GM21360 (cell line): ENCODE results near the gene WDR54.
A peak's percentile ranks its signal among the peaks of the same experiment; 100 is the strongest.

Experiments used
- ATAC-seq: cut with Tn5 transposase; IDR thresholded peaks from one replicate; pipeline ENCODE4 v1.9.1; 2021; ENCODE audit warnings: mild to moderate bottlenecking, moderate library complexity; ENCODE audit not compliant: unreplicated experiment

WDR54 gene, protein sequence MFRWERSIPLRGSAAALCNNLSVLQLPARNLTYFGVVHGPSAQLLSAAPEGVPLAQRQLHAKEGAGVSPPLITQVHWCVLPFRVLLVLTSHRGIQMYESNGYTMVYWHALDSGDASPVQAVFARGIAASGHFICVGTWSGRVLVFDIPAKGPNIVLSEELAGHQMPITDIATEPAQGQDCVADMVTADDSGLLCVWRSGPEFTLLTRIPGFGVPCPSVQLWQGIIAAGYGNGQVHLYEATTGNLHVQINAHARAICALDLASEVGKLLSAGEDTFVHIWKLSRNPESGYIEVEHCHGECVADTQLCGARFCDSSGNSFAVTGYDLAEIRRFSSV

DNA sequence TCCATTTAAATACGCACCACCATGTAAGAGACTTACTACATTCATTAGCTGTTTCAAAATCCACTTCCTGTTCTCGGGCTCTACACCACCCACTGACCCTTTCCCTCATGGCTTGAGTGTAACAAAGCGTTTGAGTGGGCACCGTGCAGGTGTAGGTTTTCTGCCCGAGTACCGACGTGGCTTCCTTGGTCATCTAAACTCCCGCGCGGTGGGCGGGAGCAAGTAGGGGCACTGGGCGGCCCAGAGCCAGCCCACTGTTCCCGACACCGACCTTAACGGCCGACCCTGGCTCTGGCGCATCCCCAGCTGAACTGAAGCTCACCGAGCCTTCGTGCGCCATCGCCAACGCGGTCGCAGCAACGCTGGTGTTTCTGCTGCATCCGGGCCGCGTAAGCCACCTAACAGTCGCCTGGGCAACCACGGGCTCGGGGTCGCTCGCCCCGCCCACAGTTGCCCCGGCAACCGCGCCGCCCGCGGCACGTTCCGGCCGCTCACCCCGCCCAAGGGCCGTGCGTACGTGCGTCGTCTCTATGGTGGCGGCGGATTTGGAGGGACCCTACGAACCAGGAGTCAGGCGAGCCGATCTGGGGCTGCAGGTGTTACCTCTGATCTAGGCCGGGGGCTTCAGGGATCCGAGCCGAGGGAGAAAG is at the start of gene WDR54, which contains the start of gene C2orf81:
TSS of gene WDR54 (plus strand) at position 510 of the 650 bp plus-strand sequence. CDS start 424 bp downstream, outside the sequence.
TSS of gene C2orf81 (minus strand) at position 399 of the 650 bp plus-strand sequence. CDS start at position 340, 59 bp downstream.
- ATAC-seq: peak; percentile 80

DNA sequence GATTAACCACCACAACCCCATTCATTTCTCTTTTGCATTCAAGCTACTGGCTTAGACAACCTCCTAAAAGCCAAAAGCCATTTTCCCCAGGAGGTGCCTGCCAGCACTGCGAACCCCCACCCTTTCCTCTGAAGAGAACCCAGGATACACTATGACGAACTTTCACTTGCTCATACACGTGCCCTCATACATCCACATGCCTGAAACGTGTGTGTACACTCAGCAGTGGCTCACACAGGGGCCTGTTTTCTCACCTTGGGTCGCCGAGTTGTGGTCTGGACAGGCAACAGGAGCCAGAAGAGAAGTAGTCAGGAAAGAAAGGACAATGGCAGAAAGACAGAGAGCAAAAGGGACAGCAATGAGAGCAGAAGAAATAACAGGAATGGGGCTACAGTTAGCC is 48.9 kb upstream of the WDR54 start:
- ATAC-seq: no peak

DNA sequence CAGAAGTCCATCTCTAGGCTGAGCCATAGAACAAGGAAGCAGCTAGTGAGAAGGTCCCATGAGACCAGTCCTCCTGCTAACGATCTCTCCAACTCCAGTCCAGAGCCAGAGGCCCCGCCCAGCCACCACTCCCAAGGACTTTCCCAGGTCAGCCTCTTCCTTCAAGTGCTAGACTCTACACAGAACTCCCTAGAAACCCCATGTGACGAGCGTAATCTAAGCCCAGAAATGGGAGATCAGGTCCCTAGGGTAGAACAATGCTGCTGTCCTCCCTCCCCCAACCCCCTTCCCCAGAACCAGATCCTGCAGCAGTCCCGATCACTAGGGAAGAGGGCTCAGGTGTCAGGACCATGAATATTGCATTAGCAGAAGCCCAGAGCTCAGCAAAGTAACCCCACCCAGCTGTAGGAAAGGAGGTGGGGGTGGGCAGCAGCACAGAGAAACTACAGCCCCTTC is 48.3 kb upstream of the WDR54 start:
- ATAC-seq: no peak

DNA sequence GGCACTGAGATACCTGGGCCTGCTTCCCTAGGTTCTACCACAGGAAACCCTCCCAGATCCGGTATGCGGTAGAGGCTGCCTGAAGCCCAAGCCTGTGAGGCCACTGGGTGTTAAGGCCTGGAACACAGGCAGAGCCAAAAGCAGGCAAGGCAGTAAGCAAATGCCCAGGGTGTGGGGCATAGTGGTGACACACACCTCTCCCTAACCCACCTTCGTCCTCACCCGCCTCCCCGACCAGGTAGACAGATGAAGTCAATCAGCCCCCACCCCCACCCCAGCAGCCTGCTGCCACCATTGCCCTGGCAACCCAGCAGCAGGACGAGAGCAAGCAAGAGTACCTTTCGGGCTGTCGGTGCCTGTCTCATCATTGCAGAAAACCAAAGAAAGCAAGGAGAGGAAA is 47.5 kb upstream of the WDR54 start:
- ATAC-seq: no peak

DNA sequence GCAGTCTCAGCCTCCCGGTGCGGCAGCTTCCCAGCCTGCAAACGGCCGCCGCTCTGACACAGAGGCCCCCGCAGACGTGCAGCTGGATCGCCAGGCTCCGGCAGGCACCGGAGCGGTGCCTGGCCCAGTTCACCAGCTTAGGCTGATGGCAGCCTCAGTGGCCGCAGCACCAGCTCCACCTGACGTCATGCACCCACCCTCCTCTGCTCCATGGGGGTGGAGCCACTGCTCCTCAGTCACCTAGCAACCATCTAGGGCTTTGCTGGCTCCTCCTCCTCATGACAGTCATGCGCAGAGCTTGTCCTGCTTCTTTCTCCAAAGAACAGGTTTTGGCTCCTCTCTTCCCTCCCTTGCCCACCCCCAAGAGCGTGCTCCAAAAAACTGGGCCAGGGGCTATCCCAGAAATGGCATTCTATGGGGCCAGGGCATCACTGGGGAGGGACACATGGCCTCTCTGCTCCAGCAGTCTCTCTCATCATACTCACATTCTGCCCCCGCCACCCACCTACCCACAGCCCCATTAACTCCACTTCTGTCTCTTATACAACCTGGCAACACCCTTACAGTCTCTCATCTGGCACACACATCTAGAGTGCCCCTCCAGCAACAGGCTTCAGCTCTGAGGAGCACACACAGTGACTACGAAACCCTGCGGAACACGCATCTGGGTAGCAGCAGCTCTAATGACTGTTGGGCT is 46.9 kb upstream of the WDR54 start:
- ATAC-seq: no peak

DNA sequence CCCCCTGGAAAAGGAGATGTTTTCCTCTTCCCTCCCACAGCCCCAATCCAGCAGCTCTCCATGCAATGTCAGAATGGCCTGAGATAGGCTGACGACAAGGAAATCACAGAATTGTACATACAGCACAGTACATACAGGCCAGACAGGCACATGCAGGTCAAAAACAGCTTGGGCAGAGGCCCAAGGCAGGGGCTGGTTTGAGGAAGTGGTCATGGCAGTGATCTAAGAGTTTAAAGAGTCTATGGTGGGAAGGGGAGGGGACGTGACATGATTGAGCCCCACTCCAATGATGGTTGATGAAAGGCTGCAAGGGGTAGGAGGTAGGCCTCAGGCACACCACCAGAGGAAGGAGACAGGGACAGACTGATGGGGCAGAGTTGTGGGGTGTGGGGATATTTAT is 45.7 kb upstream of the WDR54 start:
- no peak for ATAC-seq

DNA sequence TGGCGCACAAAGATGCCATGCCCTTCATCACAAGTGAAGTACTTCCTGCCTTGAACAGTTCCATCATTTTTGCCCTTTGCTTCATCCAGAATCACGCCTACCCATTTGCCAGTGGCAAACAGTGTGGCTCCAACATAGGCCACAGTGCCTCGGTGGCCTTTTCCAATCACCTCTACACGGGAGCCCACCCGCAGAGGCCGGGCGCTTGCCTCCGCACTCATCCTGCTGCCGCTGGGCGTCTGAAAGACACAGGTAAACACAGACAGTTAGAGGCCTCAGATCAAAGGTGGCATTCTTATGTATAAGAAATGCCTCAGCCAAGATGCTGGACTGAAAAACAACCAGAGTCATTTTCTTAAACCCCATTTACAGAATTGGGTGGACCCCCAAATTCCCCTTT is 43.5 kb upstream of the WDR54 start:
- no peak for ATAC-seq

DNA sequence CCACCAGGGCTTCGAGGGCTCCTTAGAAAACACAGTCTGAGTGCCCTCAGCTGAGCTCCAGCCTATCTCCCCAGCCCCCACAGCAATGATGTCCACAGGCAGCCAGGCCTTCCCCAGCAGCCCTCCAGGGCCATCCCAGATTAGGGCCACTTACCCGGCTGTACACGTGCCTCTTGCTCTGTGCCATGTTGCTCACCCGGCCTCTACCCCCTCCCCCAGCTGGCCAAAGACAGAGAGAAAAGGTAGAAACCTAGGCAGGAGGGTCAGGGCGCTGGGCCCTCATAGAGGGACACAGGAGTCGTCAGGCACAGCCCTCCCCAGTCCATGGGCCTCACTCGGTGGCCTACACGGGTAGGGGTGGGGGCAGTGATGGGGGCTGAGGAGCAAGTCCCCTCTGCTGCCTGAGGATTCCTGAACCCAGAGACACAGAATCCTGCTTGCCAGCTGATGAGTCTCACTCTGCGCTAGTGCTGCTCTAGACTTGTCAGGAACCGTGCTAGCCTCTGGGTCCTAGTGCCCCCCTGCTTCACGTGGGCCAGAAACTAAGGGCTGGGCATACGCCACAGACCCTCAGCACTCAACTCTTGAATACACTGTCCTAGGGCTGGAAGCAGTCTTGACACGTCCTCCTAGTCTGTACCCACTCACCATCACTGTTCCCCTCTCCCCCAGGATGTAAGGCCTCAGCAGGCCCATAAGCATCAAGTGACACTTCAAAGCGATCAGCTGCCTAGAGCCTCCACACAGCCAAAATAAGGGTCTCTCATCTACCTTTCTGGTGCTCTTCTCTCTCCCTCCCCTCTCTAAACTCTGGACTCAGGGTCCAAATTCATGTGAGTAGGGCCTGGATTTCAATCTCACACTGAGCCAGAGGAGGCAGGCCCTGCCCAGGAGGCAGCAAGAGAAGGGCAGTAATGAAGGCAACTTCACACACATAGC is 41.4 kb upstream of the WDR54 start, which contains the start of gene DCTN1:
TSS of gene DCTN1 (minus strand) at position 461 of the 939 bp plus-strand sequence. CDS start at position 187, 274 bp downstream.
- no peak for ATAC-seq

DNA sequence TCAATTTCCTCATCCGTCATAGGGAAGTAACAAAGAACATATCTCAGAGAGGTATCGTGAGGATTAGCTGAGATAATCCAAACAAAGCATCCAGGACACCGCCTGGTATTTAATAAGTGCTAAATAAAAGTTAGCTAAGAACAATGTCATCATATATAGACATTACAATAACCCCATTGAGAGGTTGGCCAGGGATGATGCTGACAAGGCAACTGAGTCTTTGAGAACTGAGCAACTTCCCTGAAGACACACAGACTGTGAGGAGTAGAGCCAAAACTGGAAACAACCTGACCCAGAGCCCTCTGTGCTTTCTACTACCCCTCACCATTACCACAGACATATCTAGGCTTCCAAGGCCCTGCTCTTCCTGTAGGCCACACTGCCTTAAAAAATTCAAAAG is 39.8 kb upstream of the WDR54 start:
- ATAC-seq: no peak

DNA sequence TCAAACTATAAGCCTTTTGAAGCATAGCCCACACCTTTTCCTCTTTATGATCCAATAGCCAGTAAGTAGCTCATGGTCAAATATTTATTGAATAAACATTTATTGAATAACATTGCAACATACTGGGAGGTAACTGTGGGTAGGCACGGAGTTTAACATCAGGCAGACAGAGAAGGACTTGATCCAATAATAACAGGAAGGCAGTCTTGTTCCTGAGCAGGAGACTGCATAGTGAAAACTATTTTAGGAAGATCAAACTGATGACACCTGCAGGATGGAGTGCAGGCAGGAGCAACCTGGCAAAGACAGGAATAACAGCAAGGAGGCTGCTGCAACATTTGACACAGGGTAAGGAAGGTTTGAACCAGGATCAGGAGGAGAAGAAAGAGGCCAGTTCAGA is 38.3 kb upstream of the WDR54 start:
- ATAC-seq: no peak

DNA sequence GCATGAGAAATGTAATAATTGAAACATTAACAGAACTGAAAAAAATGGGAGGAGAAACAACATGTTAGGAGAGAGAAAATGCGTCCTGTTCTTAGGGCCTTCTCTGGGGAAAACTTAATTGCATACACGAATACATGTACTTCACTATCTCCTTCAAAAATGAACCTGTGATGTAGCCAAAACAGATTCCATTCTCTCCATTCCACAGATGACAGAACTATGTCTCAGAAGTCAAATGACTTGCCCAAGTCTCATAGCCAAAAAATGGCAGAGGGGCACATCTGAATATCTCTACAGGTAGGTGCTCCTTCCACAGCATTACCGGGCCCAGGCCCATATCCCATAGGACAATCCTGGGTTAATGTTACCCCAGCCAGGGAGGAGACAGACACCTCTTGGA is 37.5 kb upstream of the WDR54 start:
- no peak for ATAC-seq

DNA sequence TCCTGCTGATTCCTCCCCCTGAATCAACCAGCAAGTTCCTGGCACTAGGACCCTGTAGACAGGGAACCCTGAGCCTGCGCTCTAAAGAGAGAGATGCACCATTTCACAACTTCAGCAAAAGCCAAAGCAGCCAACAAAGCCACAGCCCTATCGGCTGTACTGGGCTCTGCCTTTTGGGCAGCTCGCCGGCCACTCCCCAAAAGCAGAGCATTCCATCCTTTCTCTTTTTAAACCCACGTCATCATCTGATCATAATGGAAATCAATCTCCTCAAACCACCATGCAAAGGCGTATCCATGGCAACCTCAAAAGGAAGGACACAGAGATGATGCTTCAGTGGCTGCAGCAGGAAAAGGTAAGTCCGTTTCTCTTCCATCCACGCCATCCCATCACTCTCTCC is 36.1 kb upstream of the WDR54 start:
- ATAC-seq: no peak

DNA sequence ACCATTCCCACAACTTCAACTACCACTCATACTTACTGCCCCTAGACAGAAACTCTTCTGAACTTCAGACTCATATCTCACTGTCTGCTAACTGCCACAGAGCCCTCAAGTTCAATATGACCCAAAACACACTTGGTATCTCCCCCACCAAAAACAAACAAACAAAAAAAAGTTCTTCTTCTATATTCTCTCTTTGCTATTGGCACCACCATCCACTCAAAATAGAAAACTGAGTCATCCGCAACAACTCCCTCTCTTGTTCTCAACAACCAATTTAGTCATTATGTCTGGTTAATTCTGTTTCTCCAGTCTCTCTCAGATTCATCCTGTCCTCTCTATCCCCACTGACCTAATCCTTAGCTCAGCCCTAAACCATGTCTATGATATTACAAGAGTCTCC is 34.2 kb upstream of the WDR54 start:
- no peak for ATAC-seq

DNA sequence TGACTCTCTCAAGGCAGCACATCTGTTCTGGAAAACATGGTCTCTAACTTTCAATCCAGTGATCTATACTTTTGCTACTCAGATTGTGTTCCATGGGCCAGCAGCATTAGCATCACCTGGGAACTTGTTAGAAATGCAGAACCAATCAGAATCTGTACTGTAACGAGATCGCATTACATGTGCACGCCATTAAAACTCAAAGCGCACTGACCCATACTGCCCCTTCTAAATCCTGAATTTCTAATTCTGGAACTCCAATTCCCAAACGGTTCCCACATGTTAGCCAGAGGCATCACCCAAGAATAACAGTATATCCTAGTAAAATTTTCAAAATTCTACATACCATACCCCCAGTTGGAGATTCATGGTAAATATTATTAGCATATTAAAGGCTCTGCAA is 30.9 kb upstream of the WDR54 start:
- ATAC-seq: no peak

DNA sequence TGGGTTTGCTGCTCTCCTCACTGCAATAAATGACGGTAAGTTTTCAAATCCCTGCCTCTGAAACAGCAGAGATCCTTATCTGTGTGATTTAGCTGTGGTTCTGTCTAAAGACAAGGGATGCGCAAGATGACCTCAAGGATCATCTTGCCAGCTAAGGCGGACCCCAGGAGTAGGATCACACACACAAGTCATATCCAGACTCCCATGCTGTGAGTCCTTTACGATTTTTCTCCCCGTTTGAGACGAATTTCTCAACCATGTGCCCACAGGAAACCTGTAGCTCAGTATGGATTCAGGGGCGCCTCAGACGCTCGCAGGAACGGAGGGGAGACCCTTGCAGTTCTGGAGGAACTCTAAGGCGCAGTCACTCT is 30.3 kb upstream of the WDR54 start:
- ATAC-seq: no peak

DNA sequence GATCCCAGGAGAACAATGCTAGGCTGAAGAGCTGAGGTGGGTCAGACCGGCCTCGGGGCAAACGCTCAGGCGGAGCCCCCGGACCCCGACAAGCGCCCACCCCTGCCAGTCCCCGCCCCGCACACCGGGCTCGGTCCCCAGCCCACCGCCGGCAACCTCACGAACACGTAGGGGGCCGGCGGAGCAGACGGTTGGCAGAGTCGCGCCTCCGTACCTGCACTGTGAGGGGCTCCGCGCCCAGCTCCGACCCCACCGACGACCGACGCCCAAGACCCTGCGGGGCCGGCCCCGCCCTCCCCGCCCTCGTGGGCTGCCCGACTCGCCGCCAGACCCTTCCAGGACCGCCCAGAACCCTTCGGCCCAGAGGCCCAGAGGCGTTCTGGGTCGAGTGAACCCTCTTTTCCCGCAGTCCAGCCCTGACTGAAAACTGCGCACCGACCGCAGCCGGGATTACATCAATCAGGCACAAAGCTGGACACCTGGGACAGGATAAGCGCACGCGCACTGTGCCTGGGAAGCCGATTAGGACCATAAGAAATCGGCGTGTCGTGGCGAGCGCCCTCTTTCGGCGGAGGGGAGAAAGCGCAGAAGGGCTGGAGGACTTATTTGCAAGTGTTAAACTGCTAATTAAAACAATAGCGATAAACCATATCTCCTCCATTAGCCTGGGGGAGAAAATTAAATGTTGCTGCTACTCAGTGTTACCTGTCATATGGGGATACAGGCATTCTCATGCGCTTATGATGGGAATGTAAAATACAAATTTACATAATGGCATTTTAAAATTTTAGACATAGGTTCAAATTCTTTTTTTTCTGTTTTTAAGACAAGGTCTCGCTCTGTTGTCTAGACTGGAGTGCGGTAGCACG is 29.7 kb upstream of the WDR54 start:
- peak; percentile 69 for ATAC-seq

DNA sequence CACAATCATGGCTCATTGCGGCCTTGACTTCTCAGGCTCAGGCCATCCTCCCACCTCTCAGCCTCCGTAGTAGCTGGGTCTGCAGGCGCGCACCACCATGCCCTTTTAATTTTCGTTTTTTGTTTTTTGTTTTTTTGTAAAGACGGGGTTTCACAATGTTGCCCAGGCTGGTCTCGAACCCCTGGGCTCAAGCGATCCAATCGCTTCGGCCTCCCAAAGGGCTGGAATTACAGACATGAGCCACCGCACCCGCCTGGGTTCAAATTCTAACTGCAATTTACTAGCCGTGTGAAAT is 29.1 kb upstream of the WDR54 start:
- ATAC-seq: no peak

DNA sequence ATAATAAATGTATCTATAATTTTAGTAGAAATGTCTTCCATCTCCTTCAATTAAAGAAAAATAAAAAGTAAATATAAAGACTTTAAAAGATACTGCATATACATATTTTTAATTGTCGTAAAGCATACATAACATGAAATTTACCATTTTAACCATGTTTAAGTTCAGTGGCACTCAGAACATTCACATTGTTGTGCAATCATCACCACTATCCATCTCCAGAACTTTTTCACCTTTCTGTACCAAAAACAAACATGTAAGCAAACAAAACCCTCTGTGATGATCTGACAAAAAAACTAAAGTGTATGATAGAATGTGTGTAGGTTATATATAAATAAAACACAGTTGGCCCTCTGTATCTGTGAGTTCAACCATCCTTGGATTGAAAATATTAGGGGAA is 28.0 kb upstream of the WDR54 start:
- no peak for ATAC-seq

DNA sequence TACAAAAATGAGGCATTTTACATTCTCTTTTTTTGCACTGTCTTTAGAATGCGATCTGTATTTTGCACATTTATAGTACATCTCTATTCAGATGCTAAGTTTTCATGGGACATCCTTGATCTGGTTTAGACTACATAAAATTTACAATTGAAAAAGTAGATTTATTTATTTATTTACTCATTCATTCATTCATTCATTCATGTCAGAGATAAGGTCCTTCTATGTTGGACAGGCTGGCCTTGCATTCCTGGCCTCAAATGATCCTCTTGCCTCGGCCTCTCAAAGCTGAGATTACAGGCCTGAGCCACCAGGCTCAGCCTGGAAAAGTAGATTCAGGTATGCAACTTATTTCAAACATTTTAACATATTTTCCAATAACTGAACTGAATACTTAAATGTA is 25.4 kb upstream of the WDR54 start:
- ATAC-seq: no peak

DNA sequence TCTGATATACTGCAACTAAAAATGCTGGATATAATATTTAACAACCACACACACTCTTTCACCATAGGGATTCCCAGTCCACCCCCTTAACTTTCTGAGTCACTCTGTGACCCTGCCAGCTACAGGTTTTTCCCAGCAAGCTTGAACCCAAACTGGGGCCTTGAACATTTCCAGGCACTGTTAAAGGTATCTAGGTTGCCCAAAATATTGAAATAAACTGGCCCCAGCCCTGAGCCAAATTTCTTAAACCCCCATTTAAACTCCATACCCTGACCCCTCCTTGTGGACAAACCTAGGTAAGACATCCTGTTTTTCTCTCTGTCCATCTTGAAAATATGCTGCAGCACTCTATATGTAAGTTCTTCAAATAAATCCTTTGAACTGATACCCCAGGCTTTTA is 21.7 kb upstream of the WDR54 start:
- ATAC-seq: no peak
